WI38 (cell line): ENCODE results near the gene TOP3A.
A peak's percentile ranks its signal among the peaks of the same experiment; 100 is the strongest.
"Not testable (repeated sequence)": the region's sequence is repeated elsewhere in the genome, so short reads cannot be mapped to it uniquely, and the experiment has no call there.

Source experiments
- H3K4me3 ChIP-seq: 2 replicates; pipeline ENCODE4 v1.5.1; 2011; ENCODE audit warnings: low read depth, mild to moderate bottlenecking, control low read depth, low read length
- CTCF ChIP-seq: IDR thresholded peaks from 2 replicates; pipeline ENCODE4 v1.5.1; 2012; ENCODE audit warnings: low read depth, mild to moderate bottlenecking, control low read depth, low read length

The TOP3A gene

GRCh38 chr17:18315961-18316360, 1.2 kb upstream of the TOP3A start:
- no peak for TF ChIP-seq CTCF
- peak overlapping the region; percentile 78 for H3K4me3 ChIP-seq

GRCh38 chr17:18315562-18315922, 748 bp upstream of the TOP3A start:
- no peak for TF ChIP-seq CTCF
- peak overlapping the region; percentile 78 for H3K4me3 ChIP-seq

DNA sequence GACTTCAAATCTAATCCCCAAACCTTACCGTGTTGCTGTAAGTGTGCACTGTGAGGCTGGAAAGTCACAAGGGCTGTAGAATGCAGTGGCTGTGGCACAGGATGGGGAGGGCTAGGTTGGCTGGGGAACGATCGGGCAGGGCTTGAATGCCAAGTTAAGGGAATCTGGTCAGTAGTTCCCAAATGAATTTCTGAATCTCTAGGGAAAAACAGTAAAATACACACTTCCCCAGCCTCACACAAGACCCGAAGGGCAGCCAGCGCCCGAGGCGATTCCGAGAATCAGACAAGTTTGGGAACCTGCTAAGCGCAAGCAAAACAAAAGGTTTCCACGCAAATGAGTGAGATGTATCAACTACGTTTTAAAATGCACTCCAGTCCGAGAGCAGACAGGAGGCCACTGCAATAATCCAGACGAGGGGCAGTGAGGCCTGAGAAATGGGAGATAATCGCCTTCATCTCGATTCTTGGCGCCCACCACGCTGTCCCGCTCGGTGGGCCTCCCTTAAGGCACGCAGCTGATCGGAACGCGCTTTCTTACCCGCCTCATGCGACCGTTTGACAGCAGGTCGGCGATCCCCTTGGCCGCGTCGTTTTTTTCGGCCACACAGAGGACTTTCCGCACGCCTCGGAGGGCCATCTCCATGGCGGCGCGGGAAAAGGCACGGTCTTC, 599 bp downstream of the TOP3A start:
- peak overlapping the region; percentile 78 for H3K4me3 ChIP-seq
- no peak for TF ChIP-seq CTCF

DNA sequence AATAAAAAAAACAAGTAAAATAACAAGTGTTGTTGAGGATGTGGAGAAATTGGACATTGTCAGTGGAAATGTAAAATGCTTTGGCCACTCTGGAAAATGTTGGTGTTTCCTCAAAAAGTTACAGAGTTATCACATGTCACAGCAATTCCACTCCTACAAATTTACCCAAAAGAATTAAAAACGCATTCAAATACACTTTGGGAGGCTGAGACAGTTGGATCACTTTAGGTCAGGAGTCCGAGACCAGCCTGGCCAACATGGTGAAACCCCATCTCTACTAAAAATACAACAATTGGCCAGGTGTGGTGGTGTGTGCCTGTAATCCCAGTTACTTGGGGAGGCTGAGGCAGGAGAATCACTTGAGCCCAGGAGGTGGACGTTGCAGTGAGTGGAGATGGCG, 5.6 kb downstream of the TOP3A start:
- no peak overlapping the region for H3K4me3 ChIP-seq
- no peak for TF ChIP-seq CTCF

DNA sequence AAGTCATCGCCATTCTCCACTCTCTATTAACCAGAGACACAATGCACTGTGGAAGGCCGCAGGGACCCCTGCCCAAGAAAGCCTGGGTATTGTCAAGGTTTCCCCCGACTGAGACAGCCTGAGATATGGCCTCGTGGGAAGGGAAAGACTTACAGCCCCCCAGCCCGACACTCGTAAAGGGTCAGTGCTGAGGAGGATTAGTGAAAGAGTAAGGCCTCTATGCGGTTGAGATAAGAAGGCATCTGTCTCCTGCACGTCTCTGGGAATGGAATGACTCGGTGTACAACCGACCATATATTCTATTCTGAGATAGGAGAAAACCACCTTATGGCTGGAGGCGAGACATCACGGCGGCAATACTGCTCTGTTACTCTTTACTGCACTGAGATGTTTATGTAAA, 11.6 kb downstream of the TOP3A start:
- H3K4me3 ChIP-seq, result not testable (repeated sequence)

DNA sequence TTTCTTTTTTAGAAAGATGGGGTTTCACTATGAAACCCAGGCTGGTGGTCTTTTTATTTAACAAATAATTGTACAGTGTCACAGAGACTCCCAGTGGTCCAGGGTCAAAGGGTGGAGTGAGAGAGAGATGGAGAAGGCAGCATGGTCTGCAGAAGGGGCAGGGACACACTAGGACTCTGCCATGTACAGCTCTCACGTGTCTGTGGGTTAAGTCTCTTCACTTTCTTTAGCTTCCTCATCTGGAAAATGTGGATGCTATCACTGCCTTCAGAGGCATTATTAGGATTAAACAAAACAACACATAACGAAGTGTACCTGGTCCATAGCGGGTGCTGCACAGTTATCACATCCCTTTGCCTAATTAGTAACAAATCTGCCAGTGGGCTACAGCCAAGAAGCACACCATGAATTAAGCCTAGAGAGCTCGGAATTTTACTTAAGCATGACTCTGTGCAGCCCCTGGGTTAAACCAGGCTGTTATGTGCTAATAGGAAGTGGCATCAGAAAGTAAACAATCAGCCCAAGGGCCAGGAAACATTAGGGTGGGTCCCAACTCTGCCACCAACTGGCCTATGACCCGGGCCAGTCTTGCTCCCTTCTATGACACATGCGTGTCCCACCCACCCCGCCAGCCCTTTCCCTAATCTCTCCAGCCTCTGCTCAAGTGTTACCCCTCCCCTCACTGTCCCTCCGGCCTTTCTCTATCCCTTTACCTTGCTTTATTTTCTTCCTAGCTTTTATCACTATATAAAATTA, 13.9 kb downstream of the TOP3A start:
- TF ChIP-seq CTCF, result no peak
- H3K4me3 ChIP-seq, result no peak overlapping the region

DNA sequence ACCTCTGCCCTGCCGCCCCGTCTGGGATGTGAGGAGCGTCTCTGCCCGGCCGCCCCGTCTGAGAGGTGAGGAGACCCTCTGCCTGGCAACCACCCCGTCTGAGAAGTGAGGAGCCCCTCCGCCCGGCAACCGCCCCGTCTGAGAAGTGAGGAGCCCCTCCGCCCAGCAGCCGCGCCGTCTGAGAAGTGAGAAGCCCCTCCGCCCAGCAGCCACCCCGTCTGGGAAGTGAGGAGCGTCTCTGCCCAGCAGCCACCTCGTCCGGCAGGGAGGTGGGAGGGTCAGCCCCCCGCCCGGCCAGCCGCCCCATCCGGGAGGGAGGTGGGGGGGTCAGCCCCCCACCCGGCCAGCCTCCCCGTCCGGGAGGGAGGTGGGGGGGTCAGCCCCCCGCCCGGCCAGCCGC, 16.7 kb downstream of the TOP3A start:
- H3K4me3 ChIP-seq, result not testable (repeated sequence)

- no peak for TF ChIP-seq CTCF
- no peak overlapping the region for H3K4me3 ChIP-seq
Measured at GRCh38 chr17:18291718-18292540, 22.9 kb downstream of the TOP3A start.
